GDM1 (cell line): ENCODE data around the gene CMTM5.
A peak's percentile ranks its signal among the peaks of the same experiment; 100 is the strongest.

ENCODE experiments used
- DNase-seq: peaks from one replicate; lab custom pipeline; 2025; lab: John Stamatoyannopoulos, UW

The CMTM5 gene, protein sequence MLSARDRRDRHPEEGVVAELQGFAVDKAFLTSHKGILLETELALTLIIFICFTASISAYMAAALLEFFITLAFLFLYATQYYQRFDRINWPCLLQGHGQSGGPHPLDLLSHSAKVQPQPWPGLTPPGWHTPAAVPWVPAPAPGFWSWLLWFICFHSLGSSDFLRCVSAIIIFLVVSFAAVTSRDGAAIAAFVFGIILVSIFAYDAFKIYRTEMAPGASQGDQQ

DNA sequence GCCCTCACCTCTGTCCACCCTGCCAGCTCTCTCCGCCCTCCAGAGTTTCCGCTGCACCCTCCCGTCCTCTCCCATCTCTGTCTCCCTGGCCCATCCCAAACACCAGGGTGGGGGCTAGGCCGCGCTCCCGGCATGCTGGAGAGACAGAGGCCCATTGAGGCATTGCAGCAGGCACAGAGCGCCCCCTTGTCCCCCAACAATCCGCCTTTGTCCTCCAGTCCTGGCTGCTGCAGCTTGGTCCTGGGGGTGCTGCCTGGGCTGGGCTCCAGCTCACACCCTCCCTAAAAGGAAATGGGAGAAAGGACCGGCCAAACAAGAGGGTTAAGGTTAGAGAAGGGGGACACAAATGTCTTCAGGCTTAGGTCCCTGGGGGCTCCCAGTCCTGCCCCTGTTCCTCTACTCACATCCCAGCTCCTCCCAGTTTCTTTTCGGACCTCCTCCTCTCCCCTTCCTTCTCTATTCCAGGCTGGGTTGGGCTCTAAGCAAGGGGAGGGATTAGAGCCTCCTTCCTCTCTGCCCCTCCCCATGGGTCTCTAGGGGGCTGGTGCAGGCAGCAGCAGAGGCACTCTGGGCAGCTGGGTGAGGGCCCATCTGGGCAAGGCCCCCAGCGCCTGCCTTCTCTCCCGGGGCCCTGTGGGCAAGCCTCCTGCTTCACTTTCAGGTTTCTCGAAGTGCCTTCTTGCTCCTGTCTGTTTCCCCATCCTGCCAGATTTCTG is at the start of gene CMTM5:
Gene CMTM5 (plus strand): TSS at position 565 of the 716 bp plus-strand sequence. CDS start 206 bp downstream, outside the sequence.
- no peak for DNase-seq

DNA sequence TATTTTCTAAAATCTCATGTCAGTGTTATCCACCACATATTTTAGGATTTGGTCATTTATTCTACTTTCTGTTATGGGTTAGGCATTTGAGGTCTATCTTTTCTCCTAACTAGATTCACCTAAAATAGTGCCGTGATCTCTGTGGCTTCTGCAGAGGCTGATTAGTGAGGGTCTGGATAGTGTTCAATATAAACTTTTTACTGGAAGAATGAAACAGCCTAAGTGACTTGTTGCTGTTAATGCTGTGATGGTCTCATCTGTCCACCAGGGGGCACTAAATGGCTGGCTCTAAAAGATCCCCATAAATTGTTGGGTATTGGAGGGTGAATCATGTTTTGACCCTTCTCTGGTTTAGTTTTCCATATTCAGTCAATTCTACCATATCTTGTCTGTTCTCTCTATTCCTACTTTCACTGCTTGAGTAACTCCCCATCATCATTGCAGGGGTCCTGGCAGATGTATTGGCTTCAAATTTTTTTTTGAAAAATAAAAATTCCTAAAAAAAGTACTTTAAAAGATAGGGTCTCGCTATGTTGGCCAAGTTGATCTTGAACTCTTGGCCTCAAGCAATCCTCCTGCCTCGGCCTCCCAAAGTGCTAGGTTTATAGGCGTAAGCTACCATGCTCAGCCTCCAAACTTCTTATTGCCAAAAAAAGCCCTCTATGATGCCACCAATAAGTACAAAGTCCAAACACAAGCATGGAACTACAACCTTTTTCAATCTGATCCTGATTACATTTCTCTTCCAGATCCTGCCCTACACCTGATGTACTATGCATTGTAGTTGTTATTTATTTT is 48.7 kb upstream of the CMTM5 start:
- DNase-seq = peak; percentile 58

DNA sequence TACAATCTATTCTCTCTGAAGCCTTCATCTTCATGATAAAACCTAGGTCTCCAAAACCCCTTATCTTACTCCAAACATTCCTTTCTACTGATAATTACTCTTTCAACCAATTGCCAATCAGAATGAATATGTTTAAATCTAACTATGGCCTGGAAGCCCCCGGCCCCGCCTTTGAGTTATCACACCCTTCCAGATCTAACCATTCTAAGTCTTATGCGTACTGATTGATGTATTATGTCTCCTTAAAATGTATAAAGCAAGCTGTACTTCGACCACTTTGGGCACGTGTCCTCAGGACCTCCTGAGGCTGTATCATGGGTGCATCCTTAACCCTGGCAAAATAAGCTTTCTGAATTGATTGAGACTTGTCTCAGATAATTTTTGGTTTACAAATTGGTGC is 41.2 kb upstream of the CMTM5 start:
- DNase-seq = no peak

DNA sequence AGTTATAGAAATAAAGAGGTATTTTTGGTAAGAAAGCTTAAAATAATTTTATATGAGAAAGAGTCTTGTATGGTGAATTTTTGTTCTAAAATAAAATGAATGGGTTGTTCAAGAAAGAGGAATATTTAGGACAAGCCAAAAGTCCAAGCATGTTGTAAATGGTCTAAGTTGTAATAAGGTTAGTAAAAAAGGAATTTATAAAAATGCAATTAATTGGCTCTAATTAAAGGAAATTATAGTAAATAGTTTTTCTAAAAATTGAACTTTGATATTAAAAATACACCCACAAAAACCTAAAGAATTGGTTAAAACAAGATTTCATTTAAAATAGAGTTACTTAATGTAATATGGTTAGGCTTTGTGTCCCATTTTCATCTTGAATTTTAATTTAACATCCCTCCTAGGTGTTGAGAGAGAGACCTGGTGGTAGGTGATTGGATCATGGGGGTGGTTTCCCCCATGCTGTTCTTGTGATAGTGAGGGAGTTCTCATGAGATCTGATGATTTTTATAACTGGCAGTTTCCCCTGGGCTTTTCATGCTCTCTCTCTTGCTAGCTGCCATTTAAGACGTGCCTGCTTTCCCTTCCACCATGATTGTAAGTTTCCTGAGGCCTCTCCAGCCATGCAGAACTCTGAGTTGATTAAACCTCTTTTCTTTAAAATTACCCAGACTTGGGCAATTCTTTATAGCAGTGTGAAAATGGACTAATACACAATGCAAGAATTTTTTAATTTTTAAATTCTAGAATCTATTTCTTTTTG is 37.2 kb upstream of the CMTM5 start:
- DNase-seq = no peak

DNA sequence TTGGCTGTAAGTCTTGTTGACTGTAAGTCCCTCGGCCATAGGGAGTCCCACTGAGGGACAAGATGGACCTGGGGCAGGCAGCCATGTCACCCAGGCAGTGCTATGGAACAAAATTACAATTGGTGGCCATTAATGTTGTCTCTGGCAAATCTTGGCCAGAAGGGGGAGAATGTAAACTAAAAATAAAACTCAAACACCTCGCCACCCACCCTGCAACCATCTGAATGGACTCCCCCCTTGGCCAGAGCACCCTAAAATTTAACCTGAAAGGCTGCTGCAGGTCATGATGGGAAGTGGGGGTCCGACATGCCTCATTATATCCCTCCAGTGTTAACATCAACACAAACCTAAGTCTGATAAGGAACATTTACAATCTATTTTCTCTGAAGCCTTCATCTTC is 32.4 kb upstream of the CMTM5 start:
- DNase-seq = no peak

DNA sequence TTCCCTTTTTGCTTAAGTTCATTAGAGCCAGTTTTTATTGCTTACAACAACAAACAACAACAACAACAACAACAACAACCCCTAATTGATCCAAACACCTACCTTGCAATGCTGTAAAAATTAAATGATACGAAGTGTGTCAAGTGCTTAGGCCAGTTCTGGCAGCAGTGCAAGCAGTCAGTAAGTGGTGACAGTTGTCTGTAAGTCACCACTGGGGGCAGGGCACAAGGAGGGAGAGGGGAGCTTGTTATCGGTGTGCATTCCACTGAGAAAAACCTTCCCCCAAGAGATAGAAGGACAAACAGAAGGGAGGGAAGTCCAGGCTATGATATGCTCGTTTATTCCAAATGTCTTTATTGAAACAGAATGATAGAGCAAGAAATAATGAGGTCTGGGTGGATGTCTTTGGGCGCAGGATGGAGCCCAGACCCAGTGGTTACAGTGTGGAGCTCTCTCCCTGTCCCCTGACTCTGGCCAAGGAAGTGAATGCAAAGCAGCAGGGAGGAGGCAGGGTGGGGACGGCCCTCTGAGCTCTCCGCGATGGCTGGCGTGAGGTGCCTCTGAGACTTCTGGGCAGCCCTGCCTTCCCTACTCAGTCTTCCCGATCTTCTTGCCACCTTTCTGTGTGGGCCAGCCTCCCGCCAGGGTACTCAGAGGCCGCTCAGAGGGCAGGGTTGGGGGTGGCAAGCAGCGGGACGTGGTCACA is 30.7 kb upstream of the CMTM5 start:
- no peak for DNase-seq

DNA sequence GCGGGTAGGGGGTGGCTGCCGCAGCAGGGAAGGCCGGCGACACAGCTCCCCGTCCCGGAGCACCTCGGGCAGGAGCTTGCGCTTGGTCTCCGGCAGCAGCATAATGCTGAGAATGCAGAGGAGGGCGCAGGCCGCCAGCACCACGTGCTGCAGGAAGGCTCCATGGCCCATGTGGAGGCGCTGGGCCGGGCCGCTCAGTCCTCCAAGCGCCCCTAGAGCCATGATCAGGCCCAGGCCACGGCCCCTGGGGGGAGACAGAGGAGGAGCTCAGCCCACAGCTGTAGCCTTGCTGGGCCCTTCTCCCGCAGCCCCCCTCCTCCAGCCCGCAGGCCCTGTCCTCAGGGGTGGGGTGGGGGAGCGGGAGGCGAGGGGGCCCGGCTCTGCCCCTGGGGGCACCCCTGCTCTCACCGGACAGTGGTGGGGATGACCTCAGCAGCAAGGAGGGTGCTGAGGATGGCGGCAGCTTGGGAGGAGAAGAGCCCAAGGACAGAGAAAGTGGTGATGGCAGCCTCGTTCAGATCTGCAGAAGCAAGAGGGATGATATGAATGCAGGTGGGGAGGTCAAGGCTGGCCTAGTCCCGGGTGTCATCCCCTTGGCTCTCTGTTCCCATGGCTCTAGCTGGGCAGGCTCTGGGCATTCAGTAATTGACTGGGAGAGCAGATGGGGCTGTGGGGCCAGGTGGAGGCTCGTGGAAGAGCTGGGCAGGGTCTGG is 30.0 kb upstream of the CMTM5 start:
- DNase-seq = no peak

DNA sequence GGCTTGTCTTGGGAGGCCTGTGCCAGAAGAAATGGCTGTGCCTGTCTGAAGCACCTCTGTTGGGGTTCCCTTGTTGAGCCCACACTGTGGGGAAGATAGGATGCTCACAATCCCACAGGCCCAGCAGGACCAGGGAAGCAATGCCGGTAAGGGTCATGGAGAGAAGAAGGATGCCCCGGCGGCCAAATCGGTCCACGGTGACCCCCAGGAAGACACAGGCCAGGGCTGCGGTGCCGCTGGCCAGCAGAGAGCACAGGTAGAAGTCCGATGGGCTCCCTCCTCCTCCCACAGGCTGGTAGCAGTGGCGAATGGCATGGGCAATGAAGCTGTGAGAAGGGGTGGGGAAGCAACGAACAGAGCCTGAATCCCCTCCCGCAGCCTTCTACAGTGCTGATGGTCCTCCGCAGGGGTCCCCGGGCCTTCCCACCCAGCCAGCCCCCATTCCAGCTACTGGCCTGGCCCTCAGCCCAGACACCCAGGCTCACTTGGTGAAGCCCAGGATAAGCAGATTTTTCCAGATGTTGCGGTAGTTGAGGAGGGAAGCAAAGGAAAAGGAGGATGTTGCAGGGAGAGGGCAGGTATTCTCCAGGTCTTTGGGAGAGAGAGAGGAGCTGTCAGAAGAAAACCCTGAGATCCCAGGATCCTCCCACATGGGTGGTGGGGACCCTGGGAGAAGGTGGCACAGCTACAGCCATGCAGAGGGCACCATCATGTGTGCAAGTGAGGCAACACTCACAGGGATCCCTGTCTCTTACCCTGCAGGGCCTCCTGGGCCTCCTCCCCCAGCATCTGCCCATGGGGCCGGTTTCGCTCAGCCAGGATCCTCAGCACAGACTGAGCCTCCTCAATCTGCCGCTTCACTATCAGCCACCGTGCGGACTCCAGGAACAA is 29.2 kb upstream of the CMTM5 start:
- no peak for DNase-seq

DNA sequence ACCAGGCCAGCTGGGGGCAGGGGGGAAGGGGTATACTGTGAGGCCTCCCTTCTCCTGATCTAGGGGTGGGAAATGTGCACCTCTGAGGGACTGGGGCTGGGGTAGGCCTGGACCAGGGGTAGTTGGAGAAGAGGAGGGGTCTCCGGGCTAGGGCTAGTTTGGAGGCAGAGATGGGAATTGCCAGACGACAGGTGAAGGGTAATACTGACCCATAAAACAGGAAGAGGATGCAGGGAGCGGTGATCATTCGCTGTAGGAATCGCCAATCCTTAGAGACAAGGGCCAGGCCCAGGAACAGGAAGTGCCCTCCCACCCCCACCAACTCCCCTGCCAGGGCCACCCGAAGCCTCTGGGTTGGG is 28.6 kb upstream of the CMTM5 start:
- no peak for DNase-seq

DNA sequence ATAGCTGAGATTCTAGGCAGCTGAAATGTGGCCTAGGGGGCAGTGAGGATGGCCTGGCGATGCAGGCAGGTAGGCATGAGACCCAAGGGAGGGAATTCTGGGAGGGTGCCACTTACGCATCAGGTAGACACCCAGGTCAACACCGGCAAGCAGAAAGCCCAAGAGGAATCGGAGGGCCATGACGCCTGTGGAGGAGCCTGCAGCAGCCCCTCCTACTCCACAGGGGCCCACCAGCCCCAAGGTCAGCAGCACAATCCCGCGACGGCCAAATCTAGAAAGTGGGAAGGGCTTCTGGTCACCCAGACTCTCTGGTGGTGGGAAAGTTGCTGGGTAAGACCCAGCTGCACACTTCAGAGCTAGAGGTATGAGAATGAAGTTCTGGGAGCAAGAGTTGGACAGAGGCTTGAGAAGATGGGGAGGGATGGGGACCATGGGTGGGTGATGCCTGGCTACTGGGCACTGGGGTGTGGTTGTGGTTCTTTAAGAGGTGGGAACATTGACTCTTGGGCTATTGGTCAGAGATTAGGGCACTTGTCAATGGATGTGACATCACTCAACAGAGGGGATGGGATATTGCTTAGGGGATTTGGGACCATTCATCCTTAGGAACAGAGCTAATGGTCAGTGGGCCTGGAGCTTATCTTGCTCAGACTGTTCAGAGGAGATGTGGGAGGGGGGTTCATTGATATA is 27.5 kb upstream of the CMTM5 start:
- no peak for DNase-seq

DNA sequence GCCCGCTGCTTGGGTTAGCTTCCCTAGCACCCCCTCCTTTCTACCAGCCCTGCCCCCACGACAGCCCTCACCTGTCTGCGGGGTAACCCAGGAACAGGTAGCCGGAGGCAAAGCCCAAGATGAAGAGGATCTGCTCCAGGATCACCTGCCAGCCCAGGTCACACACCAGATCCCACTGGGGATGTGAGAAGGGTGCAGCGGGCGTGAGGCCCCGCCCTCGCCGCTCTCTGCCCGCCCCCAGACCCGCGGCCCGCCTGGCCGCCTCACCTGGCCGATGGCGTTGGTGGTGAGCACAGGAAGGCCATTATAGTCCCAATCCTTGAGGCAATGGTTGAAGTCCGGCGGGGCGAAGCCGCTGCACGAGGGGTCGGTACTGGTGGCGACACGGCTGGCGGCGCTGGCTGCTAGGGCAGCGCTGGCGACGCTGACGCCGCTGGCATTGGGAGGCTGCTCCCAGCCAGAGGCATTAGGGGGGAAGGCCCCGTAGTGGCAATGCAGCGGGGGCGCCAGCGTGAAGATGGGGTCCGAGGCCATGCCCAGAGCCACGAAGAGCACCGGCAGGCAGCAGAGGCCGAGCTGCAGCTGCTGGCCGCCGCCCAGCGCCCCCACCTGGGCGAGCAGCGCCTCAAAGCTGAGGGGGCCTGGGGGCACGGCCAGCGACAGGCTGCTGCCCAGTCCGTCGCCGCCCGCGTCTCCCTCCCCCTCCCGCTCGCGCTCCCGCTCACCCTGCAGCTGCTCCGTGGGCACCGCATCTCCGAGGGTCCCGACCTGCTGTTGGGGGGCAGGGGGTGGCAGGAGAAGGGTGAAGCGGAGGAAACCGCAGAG is 25.0 kb upstream of the CMTM5 start:
- DNase-seq = no peak

DNA sequence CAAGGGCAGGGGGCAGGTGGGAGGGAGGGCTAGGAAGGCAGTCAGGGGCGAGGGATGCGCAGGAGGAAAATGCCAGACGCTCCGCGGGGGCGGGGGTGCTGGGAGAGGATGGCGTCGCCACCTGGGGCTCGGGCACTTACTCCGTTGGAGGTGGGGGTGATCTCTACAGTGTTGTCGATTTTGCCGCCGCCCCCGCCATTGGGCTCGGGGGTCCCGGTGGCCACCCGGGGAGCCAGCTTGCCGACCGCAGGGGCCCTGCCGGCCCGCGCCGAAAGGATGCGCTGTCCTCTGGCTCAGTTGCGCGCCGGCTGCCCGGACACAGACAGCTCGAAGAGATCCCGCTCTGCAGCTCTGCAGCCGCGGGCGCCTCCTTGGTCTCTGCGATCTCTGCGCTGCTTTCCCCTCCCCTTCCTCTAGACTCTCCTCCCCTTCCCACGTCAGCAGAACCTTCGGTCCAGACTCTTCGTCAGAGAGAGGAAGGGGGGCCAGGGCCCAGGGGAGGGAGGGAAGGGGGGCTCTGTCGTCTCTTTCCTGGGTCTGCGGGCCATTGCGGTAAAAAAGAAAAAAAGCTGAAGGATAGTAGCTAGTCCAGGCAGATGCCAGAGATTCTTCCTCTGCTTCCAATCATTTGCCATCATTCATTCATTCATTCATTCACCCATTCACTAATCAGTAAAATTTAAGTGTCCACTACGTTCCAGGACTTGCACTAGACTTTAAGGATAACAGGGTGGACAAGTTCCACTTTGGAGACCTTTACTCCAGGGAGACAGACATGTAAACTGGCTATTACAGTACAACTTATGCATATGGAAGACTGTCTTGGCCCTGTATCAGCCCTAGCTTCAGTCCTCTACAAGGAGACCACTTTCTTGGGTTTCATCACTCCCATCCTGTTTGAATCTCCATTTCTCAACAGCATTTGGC is 24.1 kb upstream of the CMTM5 start, which contains the start of gene SLC22A17:
Gene SLC22A17 (minus strand): TSS at position 382 of the 927 bp plus-strand sequence.
- peak; percentile 38 for DNase-seq

DNA sequence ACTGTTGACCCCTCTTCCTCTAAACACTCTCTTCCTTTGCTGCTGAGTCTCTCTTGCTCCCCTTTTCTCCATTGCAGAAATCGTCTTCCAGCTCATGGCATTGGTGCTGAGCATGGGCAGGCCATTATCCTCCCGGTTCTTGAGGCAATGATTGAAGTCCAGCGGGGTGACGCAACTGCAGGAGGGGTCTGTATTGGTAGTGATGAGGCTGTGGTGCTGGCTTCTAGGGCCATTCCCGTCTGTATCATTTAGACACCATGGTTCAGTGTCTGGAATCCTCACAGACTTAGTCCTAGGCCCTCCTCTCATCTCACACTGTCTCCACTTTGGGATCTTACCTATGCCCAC is 23.4 kb upstream of the CMTM5 start:
- DNase-seq = no peak

DNA sequence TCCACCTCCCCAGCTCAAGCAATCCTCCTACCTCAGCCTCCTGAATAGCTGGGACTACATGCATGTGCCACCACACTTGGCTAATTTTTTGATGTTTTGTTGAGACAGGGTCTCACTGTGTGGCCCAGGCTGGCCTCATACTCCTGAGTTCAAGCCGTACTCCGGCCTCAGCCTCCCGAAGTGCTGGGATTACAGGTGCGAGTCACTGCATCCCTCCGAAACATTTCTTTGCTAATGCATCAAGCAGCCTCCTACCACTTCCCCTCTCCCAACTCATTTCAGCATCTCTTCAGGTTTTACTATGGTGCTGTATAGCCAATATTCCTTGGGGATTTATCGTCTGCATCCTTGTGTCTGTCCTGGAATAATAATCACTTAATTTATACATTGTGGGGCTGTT is 21.9 kb upstream of the CMTM5 start:
- DNase-seq = no peak

DNA sequence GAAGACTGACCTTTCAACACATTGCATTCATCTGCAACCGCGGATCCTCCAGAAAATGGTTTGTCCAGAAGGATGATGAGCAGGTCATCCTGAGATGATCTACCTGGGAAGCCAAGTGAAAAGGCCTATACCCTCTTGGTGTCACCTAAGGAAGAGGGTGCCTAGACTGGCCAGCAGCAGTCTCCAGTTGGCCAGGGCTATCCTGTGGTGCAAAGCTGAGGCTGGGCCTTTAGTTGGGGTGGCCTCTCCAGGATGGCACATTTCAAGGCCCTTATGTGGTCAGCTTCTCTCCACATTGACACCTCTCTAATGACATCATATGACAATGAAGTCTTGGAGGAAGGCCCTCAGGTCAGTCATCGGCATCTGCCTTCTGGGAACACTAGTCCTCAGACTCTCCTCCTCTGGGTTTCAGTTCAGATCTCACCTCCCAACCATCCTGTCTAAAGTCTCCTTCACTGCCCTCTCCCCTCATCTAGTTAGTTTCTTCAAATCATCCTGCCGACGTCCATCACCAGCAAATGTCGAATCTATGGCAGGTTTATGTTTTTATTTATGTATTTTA is 20.9 kb upstream of the CMTM5 start:
- no peak for DNase-seq

DNA sequence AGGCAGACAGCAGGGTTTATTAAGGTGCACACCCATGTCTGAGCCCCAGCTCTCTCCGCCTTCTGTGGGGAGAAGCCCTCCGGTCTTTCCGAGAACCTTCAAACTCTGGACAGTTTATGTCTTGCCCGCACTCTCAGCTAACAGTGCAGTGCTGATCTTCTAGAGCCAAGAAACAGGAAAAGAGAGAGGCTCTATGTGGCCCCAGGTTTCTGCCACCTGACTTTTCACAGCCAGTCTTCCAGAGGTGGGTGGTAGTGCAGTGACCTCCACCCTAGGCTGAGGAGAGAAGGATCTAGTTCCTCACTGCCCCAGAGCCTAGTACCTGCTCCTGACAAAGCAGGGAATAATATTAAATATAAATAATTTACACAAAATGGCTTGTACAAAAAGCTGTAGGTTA is 20.2 kb upstream of the CMTM5 start:
- DNase-seq = no peak

DNA sequence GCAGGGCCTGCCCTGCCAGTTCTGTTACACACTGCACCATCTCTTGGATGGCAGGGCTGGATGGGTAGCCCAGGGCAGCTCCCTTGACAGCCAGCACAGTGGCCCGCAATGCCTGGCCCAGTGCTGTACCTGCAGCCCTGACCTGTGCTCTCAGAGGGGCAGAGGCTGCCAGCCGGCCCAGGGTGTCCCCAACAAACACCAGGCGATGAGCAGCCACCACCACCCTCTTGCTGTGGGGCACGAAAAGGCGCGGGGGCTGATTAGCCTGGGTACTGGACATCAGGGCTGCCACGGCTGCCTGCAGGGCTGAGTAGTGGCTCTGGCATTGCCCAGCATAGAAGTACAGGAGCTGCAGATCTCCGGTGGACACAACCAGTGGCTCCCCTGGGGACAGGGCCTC is 19.6 kb upstream of the CMTM5 start:
- no peak for DNase-seq
